RCC 7860 (cell line): Measurements from ENCODE around the gene STK35.
A peak's percentile ranks its signal among the peaks of the same experiment; 100 is the strongest.

ENCODE experiments used
- DNase-seq: peaks from one replicate; pipeline ENCODE4 v3.0.0-alpha.2; 2015; ENCODE audit warnings: low spot score
- FAIRE-seq: peaks from 2 replicates; lab custom pipeline; 2012; peaks lifted over from hg19 to GRCh38; lab: Jason Lieb, UNC

The STK35 gene

DNA sequence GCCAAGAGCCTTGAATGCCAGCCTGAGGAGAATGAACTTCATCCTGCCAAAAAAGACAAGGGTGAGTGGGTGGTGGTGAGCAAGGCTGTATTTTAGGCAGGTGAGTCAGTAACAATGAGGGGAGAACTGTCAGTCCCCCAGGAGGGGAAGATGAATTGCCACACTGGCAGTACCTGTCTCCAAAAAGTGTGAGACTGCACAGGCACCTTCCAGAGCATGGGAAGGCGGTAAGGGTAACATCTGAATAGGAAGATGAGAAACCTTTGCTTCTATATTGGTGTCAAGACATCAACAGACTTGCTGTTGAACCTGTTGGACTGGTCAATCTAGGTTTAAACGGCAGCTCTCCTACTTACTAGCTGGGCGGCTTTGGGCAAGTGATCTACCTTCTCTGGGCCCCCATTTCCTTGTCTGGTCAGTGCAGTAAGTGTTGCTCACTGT lies 30.9 kb downstream of the STK35 start:
- DNase-seq (no peak), FAIRE-seq (no peak)

- peak; percentile 44 for DNase-seq
Measured at GRCh38 chr20:2133318-2134183, 31.9 kb downstream of the STK35 start.

GRCh38 chr20:2135013-2135412 lies 33.4 kb downstream of the STK35 start:
- FAIRE-seq, result no peak
- no peak for DNase-seq

More at GRCh38 chr20:2133318-2134183, 31.9 kb downstream of the STK35 start:
- no peak for FAIRE-seq

DNA sequence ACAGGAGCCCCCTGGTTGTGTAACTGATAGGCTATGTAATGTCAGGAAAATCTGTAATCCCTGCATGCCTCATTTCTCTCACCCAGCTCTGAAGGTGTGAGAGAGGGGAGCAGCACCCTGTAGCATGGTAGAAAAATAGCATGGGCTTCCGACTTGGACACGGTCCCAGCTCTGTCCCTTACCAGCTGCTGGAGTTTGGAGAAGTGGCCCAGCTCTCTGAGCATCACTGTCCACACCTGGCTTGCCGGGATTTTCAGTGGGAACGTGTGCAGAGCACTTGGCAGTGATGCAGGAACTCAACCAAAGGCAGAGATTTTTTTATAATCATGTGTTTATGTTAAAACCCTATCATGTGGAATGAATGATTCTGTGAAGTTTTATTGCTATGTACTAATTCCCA lies 34.6 kb downstream of the STK35 start:
- FAIRE-seq, result no peak
- no peak for DNase-seq

DNA sequence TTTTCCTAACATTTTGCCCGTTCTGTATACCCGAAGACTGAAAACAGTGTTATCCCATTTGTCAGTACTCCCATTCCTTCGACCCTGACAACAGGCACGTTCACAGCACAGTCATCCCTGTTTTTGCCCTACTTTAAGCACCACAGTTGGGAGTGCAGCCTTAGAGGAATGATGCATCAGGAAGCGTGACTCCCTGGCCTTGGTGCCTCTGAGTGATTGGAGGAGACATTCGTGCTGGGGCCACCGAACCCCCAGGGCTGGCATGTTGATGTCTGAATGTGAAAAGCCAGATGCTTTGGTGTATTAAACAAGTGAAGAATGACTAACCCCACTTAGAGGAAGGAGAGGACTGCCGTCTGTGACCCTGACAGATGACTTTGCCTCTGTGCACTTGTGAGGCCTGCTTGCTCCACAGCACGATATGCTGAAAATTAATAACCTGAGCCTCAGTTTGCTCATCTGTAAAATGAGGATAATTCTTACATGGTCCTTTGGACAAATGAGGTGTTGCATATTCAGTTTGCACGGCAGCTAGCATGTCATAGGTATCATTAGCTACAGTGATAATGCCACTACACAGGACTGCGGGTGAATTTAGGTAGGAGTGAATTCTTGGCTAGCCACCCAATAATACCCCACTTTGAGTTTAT lies 36.0 kb downstream of the STK35 start:
- no peak for FAIRE-seq
- no peak for DNase-seq

DNA sequence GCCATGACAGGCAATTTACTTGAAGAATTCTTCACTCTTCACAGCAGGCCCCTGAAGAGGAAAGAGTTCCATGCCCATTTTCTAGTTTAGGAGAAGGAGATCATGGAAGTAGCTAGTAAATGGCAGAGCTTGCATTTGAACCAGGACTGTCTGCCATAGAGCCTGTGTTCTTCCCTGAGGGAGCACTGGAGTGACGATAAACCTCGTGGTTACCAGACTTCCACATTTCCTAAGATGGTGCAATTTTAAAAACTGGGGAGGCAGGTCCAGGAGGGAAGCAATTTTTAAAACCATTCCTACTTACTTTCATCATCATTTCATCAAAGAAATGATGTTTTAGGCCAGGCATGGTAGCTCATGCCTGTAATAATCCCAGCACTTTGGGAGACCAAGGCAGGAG lies 36.8 kb downstream of the STK35 start:
- DNase-seq (no peak), FAIRE-seq (no peak)

DNA sequence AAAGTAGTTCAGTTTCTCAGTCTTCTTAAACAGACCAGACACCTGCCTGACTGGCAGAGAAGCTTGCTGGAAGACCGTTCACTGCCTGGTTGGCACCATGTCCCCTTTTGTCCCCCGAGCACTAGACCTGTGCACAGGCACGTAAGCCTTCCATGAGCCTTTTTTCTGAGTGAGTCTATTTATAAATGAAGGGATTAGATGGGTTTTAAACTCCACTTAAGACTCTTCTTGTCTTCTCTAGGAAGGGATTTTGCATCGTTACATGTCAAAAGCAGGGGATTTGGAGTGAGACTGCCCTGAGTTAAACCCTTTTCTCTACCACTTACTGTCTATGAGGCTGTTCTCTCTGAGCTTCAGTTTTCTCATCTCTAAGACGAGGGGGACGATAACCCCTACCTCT lies 37.6 kb downstream of the STK35 start:
- DNase-seq, result no peak
- FAIRE-seq, result no peak

GRCh38 chr20:2139736-2140135 lies 38.1 kb downstream of the STK35 start:
- FAIRE-seq (no peak), DNase-seq (no peak)

DNA sequence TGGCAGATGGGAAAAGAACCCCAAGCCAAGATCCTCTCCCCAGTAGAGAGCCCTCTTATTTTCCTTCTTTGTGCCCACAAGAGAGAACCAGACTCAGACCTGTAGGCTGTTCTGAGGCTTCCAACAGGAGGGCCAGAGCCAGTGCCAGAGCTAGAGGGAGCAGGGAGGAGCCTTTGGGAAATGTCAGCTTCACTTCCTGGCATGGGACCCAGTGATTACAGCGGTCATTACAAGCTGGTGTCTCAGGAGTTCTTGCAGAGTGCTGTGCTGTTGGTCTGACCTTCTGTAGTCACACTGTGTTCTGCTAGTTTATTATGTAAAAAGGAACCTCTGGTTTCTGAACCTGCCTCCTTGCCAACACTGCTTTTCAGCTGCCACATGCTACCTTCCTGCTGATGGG lies 38.9 kb downstream of the STK35 start:
- DNase-seq (no peak), FAIRE-seq (no peak)

GRCh38 chr20:2141600-2142575 lies 40.3 kb downstream of the STK35 start:
- FAIRE-seq, result no peak
- no peak for DNase-seq

DNA sequence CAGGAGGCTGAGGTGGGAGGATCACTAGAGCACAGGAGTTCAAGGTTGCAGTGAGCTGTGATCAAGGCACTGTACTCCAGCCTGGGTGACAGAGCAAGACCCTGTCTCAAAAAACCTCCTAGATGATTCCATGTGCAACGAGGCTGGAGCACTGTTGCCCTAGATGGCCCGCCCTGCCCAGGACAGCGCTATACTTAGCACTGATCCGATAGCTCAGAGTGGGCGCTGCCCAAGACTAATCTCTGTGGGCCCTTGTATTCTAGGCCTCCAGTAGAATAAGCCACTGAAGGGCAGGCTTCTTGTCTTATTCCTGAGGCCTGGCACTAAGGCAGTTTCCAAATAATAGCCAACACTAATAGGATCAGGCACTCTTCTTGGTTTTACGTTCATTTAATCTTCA lies 41.0 kb downstream of the STK35 start:
- FAIRE-seq, result no peak

DNA sequence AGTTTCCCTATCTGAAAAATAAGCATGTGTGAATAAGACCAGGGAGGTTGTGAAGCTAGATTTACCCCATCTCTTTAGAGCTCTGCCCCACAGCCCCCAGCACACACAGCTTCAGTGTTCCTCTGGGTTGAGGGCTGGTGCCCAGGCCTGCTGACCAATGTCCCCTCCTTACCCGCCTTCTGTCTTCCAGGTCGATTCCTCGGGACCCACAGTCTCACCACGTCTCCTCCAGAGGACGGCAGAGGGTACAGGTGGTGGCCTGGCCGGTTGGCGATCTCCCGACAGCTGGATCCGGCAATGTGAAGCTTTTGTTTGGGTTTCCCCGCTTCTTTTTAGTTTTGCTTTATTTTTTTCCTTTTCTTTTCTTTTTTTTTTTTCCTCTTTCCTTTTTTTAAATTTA lies 42.0 kb downstream of the STK35 start:
- DNase-seq (no peak), FAIRE-seq (no peak)

More for the DNA sequence above, 41.0 kb downstream of the STK35 start:
- no peak for DNase-seq

- DNase-seq, result no peak
- FAIRE-seq, result no peak
Measured at GRCh38 chr20:2144850-2145249, 43.2 kb downstream of the STK35 start.

DNA sequence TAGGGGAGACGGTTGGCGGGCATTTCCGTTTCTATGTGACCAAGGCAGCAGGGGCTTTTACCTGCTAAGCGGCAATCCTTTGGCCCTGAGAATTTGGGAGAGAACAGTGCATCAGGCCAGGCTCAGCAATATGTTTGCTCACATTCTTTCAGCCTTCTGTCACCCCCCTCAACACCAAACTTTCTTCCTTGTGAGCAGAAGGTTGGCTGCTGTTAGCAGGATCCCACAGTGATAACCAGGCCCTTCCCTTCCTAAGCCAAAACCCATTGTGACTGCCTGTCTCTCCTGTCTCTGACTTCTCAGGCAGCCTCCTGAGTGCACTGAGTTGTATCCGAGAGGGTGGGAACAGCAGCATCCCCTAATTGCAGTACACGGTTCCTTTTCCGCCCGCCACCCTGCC lies 43.7 kb downstream of the STK35 start:
- DNase-seq, result no peak
- FAIRE-seq, result no peak

DNA sequence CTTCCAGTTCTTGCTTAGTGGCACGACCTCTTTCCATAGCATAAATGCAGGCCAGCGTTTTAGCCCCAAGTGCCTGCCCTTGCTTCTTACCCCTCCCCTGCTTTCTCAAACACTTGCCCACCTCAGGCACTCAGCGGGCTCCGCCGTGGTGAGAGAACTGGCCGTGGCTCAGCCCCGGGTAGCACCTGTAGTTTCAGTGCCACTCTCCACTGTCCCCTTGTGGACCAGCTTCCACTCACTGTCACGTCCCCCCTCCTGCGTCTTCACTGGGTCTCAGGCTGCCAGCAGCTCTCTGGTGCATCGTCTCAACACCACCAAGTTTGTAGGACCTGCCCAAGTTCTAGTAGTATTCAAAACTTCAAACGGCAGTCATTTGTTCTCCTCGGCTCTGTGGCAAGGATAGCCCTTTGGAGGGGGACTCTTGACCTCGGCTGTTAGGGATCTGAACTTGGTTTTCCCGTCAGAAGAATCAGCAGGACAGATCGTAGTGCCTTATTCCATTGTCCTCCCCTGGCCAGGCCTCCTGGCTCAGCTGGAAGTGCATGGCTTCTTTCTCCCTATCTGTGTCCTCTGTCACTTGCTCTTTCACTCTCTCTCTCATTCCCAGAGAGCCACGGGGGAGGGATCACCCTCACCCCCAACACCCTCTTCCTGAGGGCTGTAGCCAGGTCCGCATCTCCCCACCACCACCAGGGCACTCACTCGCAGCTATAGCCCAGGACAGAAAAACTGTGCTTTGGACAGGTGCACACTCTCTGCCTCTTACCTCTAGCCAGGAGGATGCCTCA lies 44.6 kb downstream of the STK35 start:
- FAIRE-seq (no peak), DNase-seq (no peak)

DNA sequence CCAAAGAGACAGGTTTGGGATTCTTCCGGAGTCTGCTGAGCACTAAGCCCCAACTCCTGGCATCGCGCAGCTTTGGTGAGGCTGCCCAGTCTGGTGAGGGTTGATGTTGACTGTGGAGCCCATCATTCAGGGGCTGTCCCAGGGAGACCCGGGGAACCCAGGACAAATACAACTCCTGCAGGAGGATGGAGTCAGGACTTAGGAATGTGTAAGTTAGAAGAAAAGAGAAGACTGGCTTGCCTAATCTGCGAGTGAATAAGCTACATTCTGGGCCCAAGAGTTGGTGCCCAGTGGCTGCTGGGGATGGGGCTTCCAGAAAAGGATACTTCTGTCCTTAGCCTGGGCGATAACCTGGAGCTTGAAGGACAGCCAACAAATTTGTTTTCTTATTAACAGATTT lies 47.9 kb downstream of the STK35 start:
- no peak for DNase-seq
- FAIRE-seq, result no peak

GRCh38 chr20:2150660-2151059 lies 49.0 kb downstream of the STK35 start:
- FAIRE-seq, result no peak
- no peak for DNase-seq

DNA sequence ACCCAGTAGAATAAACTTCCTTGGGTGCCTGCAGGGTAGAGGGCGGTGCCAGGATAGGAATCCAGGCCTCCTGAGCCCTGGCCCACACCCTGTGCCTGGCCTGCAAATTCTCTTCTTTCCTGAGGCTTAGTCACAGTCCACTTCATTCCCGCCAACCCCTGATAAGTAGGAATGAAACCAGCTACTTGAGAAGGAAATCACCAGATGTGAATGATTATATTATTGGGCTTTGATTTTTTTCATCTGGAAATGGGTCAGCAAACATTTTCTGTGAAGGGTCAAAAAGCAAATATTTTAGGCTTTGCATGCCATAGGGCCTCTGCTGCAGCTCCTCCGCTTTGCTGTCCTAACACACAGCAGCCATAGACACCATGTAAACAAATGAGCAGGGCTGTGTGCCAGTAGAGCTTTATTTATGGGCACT lies 50.2 kb downstream of the STK35 start:
- DNase-seq, result no peak
- FAIRE-seq, result no peak

GRCh38 chr20:2152317-2152716 lies 50.7 kb downstream of the STK35 start:
- FAIRE-seq (no peak), DNase-seq (no peak)

- FAIRE-seq, result no peak
- DNase-seq, result no peak
Measured at GRCh38 chr20:2153326-2153725, 51.7 kb downstream of the STK35 start.
